RWPE2 (cell line): ENCODE results near the gene MCCC1.
A peak's percentile ranks its signal among the peaks of the same experiment; 100 is the strongest.
"Not testable (repeated sequence)": the region's sequence is repeated elsewhere in the genome, so short reads cannot be mapped to it uniquely, and the experiment has no call there.

Experiments
- ATAC-seq: fragments of 200-7000 bp; cut with Tn5 transposase; 3 replicates; pipeline ENCODE4 v1.9.1; 2021; ENCODE audit warnings: low read depth
- DNase-seq: peaks from one replicate; pipeline ENCODE4 v3.0.0-alpha.2; 2020; ENCODE audit warnings: low spot score
- H3K27ac ChIP-seq: fragments of 450-650 bp; 2 replicates; pipeline ENCODE4 v1.5.1; 2017; ENCODE audit warnings: mild to moderate bottlenecking; ENCODE audit not compliant: poor library complexity, severe bottlenecking
- H3K27me3 ChIP-seq: fragments of 250-450 bp; sonication (Bioruptor Pico); 2 replicates; pipeline ENCODE4 v1.5.1; 2021; ENCODE audit warnings: mild to moderate bottlenecking, moderate library complexity; ENCODE audit not compliant: insufficient read depth, poor library complexity, severe bottlenecking
- H3K36me3 ChIP-seq: fragments of 250-450 bp; sonication (Bioruptor Pico); 2 replicates; pipeline ENCODE4 v1.5.1; 2020; ENCODE audit warnings: low read depth, mild to moderate bottlenecking, moderate library complexity
- H3K4me1 ChIP-seq: fragments of 250-450 bp; sonication (Bioruptor Pico); 2 replicates; pipeline ENCODE4 v1.5.1; 2021; ENCODE audit warnings: mild to moderate bottlenecking, moderate library complexity; ENCODE audit not compliant: insufficient read depth, poor library complexity, severe bottlenecking
- H3K4me3 ChIP-seq: fragments of 250-450 bp; sonication (Bioruptor Pico); 2 replicates; pipeline ENCODE4 v1.5.1; 2021; ENCODE audit warnings: mild to moderate bottlenecking, moderate library complexity; ENCODE audit not compliant: severe bottlenecking
- H3K9me3 ChIP-seq: fragments of 250-450 bp; sonication (Bioruptor Pico); 2 replicates; pipeline ENCODE4 v1.5.1; 2021; ENCODE audit warnings: mild to moderate bottlenecking, moderate library complexity; ENCODE audit not compliant: severe bottlenecking
- CTCF ChIP-seq: fragments of 450-650 bp; IDR thresholded peaks from one replicate; pipeline ENCODE4 v1.5.1; 2017; ENCODE audit warnings: mild to moderate bottlenecking, moderate library complexity; ENCODE audit not compliant: poor library complexity, severe bottlenecking

The MCCC1 gene

GRCh38 chr3:183106635-183107034 is 7.3 kb upstream of the MCCC1 start:
- Histone ChIP-seq H3K27ac (no peak overlapping the region), H3K4me3 (no peak overlapping the region), H3K27me3 (no peaks in the 10 kb centered on the region), H3K9me3 (no peaks in the 10 kb centered on the region), H3K36me3 (no peaks in the 10 kb centered on the region), H3K4me1 (no peaks in the 10 kb centered on the region)
- ATAC-seq (no peak), DNase-seq (no peak)
- no peak for TF ChIP-seq CTCF

- not testable (repeated sequence) for H3K4me3 ChIP-seq, H3K4me1 ChIP-seq, H3K9me3 ChIP-seq, H3K27ac ChIP-seq, H3K36me3 ChIP-seq, ATAC-seq, DNase-seq, H3K27me3 ChIP-seq
Observed at GRCh38 chr3:183103950-183104349, 4.7 kb upstream of the MCCC1 start.

- not testable (repeated sequence) for H3K36me3 ChIP-seq, ATAC-seq, H3K27me3 ChIP-seq, H3K4me3 ChIP-seq, H3K4me1 ChIP-seq, DNase-seq, H3K9me3 ChIP-seq
- H3K27ac ChIP-seq: peak overlapping the region; percentile 54
Observed at GRCh38 chr3:183101040-183101439, 1.7 kb upstream of the MCCC1 start.

- Histone ChIP-seq H3K4me1 (peaks cover 9% of the 10 kb centered on the region), H3K9me3 (no peaks in the 10 kb centered on the region), H3K27ac (peak overlapping the region; percentile 54), H3K36me3 (no peaks in the 10 kb centered on the region), H3K27me3 (no peaks in the 10 kb centered on the region), H3K4me3 (no peak overlapping the region)
- DNase-seq (no peak), ATAC-seq (no peak)
- no peak for TF ChIP-seq CTCF
Observed at GRCh38 chr3:183100376-183100775, 1.1 kb upstream of the MCCC1 start.

- ATAC-seq: no peak
- no peak for DNase-seq
- H3K4me3 ChIP-seq: no peak overlapping the region
- no peaks in the 10 kb centered on the region for H3K36me3 ChIP-seq
- H3K4me1 ChIP-seq: peaks cover 9% of the 10 kb centered on the region
- H3K27ac ChIP-seq: peak overlapping the region; percentile 54
- H3K9me3 ChIP-seq: no peaks in the 10 kb centered on the region
- no peaks in the 10 kb centered on the region for H3K27me3 ChIP-seq
- no peak for TF ChIP-seq CTCF
Observed at GRCh38 chr3:183099838-183100204, 525 bp upstream of the MCCC1 start.

- DNase-seq (no peak), ATAC-seq (no peak)
- Histone ChIP-seq H3K36me3 (peaks cover 1% of the 10 kb centered on the region; the same call in 1 of the 2 replicates), H3K9me3 (no peaks in the 10 kb centered on the region), H3K4me1 (peaks cover 9% of the 10 kb centered on the region), H3K4me3 (peak overlapping the region; percentile 83), H3K27ac (peak overlapping the region; percentile 54), H3K27me3 (no peaks in the 10 kb centered on the region)
- TF ChIP-seq CTCF: no peak
Observed at GRCh38 chr3:183098536-183099025, 715 bp downstream of the MCCC1 start.
